Measurements from ENCODE around the gene C17orf100. TPM values are rescaled to one million over a fixed set of nuclear protein-coding genes. Genes with fewer than 3 reads are reported as not detected.

The C17orf100 gene
- total and polyA plus RNA-seq, 2 of the 13 experiments (the other 11 are each of a cell fraction or from before 2014, with no cell fraction given): 3.6 to 8.7 TPM

- TF ChIP-seq, protein P1, sequence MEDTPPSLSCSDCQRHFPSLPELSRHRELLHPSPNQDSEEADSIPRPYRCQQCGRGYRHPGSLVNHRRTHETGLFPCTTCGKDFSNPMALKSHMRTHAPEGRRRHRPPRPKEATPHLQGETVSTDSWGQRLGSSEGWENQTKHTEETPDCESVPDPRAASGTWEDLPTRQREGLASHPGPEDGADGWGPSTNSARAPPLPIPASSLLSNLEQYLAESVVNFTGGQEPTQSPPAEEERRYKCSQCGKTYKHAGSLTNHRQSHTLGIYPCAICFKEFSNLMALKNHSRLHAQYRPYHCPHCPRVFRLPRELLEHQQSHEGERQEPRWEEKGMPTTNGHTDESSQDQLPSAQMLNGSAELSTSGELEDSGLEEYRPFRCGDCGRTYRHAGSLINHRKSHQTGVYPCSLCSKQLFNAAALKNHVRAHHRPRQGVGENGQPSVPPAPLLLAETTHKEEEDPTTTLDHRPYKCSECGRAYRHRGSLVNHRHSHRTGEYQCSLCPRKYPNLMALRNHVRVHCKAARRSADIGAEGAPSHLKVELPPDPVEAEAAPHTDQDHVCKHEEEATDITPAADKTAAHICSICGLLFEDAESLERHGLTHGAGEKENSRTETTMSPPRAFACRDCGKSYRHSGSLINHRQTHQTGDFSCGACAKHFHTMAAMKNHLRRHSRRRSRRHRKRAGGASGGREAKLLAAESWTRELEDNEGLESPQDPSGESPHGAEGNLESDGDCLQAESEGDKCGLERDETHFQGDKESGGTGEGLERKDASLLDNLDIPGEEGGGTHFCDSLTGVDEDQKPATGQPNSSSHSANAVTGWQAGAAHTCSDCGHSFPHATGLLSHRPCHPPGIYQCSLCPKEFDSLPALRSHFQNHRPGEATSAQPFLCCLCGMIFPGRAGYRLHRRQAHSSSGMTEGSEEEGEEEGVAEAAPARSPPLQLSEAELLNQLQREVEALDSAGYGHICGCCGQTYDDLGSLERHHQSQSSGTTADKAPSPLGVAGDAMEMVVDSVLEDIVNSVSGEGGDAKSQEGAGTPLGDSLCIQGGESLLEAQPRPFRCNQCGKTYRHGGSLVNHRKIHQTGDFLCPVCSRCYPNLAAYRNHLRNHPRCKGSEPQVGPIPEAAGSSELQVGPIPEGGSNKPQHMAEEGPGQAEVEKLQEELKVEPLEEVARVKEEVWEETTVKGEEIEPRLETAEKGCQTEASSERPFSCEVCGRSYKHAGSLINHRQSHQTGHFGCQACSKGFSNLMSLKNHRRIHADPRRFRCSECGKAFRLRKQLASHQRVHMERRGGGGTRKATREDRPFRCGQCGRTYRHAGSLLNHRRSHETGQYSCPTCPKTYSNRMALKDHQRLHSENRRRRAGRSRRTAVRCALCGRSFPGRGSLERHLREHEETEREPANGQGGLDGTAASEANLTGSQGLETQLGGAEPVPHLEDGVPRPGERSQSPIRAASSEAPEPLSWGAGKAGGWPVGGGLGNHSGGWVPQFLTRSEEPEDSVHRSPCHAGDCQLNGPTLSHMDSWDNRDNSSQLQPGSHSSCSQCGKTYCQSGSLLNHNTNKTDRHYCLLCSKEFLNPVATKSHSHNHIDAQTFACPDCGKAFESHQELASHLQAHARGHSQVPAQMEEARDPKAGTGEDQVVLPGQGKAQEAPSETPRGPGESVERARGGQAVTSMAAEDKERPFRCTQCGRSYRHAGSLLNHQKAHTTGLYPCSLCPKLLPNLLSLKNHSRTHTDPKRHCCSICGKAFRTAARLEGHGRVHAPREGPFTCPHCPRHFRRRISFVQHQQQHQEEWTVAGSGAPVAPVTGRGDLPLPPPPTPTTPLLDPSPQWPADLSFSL (CRISPR knock-in tag; IDR thresholded peaks at IDR 0.05): no peak
- no peak for TF ChIP-seq CHCHD3 (CRISPR knock-in tag; IDR thresholded peaks at IDR 0.05)
- no peak for TF ChIP-seq ZBTB39 (CRISPR knock-in tag; IDR thresholded peaks at IDR 0.05)
- TF ChIP-seq HIVEP1 (CRISPR knock-in tag; IDR thresholded peaks at IDR 0.05): no peak
- no peak for TF ChIP-seq ZNF251 (CRISPR knock-in tag; IDR thresholded peaks at IDR 0.05)
- TF ChIP-seq JARID2 (CRISPR knock-in tag; IDR thresholded peaks at IDR 0.05; ENCODE audit: insufficient replicate concordance): no peak
- TF ChIP-seq ZNF770 (CRISPR knock-in tag; IDR thresholded peaks at IDR 0.05): no peak
- TF ChIP-seq NFE2L1 (CRISPR knock-in tag; IDR thresholded peaks at IDR 0.05; ENCODE audit: borderline replicate concordance): no peak
- no peak for TF ChIP-seq HOXA7 (CRISPR knock-in tag; IDR thresholded peaks at IDR 0.05)
- TF ChIP-seq SRSF9 (IDR thresholded peaks at IDR 0.05; ENCODE audit: borderline replicate concordance, insufficient read depth, low read depth, low read length, poor library complexity, severe bottlenecking): no peak
- TF ChIP-seq, protein P2, sequence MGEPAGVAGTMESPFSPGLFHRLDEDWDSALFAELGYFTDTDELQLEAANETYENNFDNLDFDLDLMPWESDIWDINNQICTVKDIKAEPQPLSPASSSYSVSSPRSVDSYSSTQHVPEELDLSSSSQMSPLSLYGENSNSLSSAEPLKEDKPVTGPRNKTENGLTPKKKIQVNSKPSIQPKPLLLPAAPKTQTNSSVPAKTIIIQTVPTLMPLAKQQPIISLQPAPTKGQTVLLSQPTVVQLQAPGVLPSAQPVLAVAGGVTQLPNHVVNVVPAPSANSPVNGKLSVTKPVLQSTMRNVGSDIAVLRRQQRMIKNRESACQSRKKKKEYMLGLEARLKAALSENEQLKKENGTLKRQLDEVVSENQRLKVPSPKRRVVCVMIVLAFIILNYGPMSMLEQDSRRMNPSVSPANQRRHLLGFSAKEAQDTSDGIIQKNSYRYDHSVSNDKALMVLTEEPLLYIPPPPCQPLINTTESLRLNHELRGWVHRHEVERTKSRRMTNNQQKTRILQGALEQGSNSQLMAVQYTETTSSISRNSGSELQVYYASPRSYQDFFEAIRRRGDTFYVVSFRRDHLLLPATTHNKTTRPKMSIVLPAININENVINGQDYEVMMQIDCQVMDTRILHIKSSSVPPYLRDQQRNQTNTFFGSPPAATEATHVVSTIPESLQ (CRISPR knock-in tag; conservative IDR thresholded peaks at IDR 0.05): no peak
- TF ChIP-seq ATF4 (CRISPR knock-in tag; IDR thresholded peaks at IDR 0.05): no peak
- no peak for TF ChIP-seq ATRX (CRISPR knock-in tag; IDR thresholded peaks at IDR 0.05; ENCODE audit: borderline replicate concordance)
Observed at GRCh38 chr17:6651354-6651918, at the start of gene C17orf100, which contains the start of gene MED31 (continued).
